Panc1 (cell line): ENCODE data around the gene ZNF74.

Source experiments
- CTCF ChIP-seq: fragments of 450-650 bp; IDR thresholded peaks from 2 replicates; pipeline ENCODE4 v1.5.1; 2017; ENCODE audit warnings: mild to moderate bottlenecking
- POLR2AphosphoS5 ChIP-seq: IDR thresholded peaks from 2 replicates; pipeline ENCODE4 v1.6.1; 2012; ENCODE audit warnings: mild to moderate bottlenecking, low read depth, low read length, moderate library complexity
- SIN3A ChIP-seq: IDR thresholded peaks from 2 replicates; pipeline ENCODE4 v1.6.1; 2012; ENCODE audit warnings: low read depth, mild to moderate bottlenecking, low read length, moderate library complexity, borderline replicate concordance; ENCODE audit not compliant: insufficient read depth
- TCF7L2 ChIP-seq: IDR thresholded peaks from 2 replicates; pipeline ENCODE4 v1.6.1; 2011; ENCODE audit warnings: mild to moderate bottlenecking, low read depth, low read length, inconsistent platforms
- TF ChIP-seq, protein P1 (sequence below), 2 experiments: IDR thresholded peaks; 2 replicates each; pipeline ENCODE4 v1.6.1; 2011 to 2012; ENCODE audit warnings: low read depth in 2 of 2, control low read depth in 1 of 2, low read length in 1 of 2, mild to moderate bottlenecking in 1 of 2, moderate library complexity in 1 of 2; ENCODE audit not compliant: insufficient read depth in 1 of 2

- TF ChIP-seq CTCF (no peak), SIN3A (no peak), POLR2AphosphoS5 (no peak), TCF7L2 (no peak)
- TF ChIP-seq, protein P1, sequence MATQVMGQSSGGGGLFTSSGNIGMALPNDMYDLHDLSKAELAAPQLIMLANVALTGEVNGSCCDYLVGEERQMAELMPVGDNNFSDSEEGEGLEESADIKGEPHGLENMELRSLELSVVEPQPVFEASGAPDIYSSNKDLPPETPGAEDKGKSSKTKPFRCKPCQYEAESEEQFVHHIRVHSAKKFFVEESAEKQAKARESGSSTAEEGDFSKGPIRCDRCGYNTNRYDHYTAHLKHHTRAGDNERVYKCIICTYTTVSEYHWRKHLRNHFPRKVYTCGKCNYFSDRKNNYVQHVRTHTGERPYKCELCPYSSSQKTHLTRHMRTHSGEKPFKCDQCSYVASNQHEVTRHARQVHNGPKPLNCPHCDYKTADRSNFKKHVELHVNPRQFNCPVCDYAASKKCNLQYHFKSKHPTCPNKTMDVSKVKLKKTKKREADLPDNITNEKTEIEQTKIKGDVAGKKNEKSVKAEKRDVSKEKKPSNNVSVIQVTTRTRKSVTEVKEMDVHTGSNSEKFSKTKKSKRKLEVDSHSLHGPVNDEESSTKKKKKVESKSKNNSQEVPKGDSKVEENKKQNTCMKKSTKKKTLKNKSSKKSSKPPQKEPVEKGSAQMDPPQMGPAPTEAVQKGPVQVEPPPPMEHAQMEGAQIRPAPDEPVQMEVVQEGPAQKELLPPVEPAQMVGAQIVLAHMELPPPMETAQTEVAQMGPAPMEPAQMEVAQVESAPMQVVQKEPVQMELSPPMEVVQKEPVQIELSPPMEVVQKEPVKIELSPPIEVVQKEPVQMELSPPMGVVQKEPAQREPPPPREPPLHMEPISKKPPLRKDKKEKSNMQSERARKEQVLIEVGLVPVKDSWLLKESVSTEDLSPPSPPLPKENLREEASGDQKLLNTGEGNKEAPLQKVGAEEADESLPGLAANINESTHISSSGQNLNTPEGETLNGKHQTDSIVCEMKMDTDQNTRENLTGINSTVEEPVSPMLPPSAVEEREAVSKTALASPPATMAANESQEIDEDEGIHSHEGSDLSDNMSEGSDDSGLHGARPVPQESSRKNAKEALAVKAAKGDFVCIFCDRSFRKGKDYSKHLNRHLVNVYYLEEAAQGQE (IDR thresholded peaks at IDR 0.05; ENCODE audit: insufficient read depth in 1 of 2, low read depth in 2 of 2, low read length in 1 of 2), result no peak
Observed at GRCh38 chr22:20423008-20423905, 29.3 kb downstream of the ZNF74 start.
